Stimulated activated CD8-positive, alpha-beta memory T cell treated with anti-CD3 and anti-CD28 coated beads, Interleukin-2, amount 100 ng/mL, for 48 hours (primary cell): ENCODE data around the gene HSD11B2.
A peak's percentile ranks its signal among the peaks of the same experiment; 100 is the strongest.

Experiments used
- DNase-seq, 2 donors: peaks; one replicate each; pipeline ENCODE4 v3.0.0-alpha.2; 2020; ENCODE audit warnings: low read depth in 2 of 2

HSD11B2 gene

DNA sequence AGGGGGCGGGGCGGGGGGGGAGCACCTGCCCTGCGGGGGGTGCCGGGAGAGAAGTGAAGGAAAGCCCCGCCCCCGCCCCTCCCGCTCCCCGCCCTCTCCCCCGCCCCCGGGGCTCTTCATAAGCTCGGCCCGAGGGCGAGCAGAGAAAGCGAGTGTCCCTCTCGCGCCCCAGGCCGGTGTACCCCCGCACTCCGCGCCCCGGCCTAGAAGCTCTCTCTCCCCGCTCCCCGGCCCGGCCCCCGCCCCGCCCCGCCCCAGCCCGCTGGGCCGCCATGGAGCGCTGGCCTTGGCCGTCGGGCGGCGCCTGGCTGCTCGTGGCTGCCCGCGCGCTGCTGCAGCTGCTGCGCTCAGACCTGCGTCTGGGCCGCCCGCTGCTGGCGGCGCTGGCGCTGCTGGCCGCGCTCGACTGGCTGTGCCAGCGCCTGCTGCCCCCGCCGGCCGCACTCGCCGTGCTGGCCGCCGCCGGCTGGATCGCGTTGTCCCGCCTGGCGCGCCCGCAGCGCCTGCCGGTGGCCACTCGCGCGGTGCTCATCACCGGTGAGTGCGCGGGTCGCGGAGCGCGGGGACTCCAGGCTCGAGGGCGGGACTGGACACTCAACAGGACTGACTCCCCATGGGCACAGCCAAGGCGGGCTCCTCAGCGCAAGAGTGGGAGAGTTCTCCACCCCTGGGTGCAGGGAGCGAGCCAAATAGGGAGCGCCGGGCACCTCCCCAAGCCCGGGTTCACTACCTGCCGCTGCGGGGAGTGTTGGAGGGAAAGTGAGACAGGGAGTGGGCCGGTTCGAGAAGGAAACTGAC is at the start of gene HSD11B2:
Gene HSD11B2, plus strand, starts transcription at position 145 of the 798 bp plus-strand sequence. Its CDS starts 128 bp downstream, at position 273.
- DNase-seq = peak; percentile 7 to 16

GRCh38 chr16:67383284-67383683 is 47.6 kb upstream of the HSD11B2 start:
- DNase-seq = no peak

GRCh38 chr16:67384778-67385510 is 46.0 kb upstream of the HSD11B2 start:
- no peak for DNase-seq

DNA sequence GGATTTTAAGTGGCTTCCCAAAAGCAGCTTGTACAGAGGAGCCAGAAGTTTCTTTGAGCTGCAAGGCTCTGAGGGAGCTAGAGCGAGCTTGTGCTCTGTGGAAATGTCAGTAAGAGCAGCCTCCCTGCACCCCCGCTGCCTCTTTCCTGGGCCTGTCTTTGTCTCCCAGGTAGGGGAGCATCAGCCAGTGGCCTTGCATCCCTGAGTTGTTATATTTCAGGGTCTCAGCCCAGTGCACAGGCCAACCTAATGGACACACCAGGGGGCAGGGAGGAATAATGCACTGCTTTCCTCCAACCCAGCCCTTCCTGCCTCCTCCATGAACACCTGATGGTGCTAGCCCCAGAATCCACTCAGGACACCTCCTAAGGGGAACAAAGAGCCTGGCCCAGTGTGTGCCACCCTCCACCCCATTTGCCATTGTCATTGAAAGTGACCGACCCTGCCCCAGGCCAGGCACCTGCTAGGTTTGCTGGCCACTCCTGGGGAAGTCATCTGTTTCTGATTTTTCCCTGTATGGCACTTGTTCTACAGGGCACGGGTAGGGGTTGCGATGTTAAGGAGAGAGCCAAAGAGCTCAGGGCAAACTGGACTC is 44.0 kb upstream of the HSD11B2 start:
- DNase-seq = no peak

DNA sequence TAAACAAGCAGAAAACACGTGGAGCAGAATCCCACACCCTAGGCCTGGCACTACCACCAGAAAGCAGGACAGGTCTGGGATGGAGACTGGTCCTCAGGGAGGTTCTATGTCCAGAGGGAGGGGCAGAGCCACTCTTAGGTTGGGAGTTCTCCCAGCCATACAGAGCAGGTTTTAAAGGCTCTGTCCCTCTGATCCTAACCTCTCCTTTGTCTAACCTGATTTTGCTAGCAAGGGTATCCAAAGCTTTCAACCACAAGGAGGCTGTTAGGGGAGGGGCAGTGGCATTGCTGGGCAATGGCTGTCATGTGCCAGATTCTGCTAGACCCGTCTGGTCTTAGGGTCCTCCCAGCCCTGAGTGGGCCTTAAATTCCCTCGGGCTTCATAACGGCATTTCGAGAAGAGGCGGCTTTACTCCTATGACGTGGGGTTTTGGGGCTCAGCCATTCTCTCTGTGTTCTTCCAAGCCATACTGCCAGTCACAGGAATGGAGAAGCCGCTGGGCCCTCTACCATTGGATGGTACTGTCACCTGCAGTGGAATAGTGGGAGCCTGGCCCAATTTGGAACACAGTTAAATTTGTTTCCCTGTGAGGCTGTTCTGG is 43.3 kb upstream of the HSD11B2 start:
- no peak for DNase-seq

- no peak for DNase-seq
These were observed 42.7 kb upstream of the HSD11B2 start for GRCh38 chr16:67388191-67388590.

DNA sequence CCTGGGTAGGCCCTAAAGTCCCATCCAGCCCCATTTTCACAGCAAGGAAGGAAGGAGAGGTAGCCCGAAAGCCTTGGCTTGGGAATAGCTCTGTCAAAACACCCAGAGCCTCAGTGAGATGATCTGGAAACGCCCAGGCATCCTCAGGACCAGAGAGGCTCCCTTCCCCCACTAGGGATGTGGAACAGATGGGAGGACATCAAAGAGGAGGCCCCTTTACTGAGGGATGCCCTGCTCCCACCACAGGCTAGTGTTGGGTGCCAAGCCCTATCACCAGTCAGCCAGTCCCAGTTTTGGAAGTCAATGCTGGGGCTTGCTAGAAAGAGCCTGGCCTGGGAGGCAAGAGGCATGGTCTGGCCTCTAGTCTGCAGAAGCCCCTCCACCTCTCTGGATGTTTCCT is 42.3 kb upstream of the HSD11B2 start:
- DNase-seq = no peak

DNA sequence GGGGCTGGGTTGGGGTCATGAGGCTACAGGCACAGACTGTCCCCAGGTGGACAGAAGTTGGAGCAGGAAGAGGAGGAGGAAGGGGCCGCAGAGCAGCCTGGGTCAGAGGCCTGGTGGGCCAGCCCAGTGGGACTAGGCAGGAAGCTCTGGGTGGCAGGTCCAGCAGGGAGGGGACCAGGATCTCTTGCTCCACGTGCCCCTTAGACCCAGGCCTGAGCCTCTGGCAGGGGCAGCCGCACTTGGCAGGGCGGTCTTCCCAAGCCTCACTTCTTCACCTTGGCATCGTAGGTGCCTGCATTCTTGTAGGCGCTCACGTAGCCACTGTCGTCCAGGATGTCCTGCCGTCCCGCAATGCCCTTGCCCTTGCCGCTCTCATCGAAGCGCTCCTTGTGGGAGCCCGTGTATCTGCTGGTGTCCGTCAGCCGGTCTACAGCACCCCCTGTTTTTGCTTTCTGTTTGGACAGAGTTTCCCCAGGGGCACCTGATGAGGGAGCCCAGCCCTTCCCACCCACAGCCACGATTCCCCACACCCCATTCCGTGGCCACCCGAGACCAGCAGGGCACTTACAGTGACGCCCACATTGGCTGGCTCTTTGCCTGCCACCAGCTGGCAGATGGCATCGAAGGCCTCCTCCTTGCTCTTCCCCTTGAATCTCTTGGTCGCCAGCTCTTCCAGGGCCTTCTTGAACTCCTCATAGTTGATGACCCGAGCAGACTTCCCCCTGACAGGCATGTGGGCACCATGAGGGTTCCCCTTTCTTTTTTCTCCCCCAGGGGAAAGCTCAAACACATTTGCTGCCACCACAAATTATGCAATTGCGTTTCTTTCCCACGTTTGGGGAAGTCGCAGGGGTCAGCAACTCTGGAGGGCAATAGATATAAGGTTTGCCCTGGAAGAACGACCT is 40.8 kb upstream of the HSD11B2 start:
- no peak for DNase-seq

DNA sequence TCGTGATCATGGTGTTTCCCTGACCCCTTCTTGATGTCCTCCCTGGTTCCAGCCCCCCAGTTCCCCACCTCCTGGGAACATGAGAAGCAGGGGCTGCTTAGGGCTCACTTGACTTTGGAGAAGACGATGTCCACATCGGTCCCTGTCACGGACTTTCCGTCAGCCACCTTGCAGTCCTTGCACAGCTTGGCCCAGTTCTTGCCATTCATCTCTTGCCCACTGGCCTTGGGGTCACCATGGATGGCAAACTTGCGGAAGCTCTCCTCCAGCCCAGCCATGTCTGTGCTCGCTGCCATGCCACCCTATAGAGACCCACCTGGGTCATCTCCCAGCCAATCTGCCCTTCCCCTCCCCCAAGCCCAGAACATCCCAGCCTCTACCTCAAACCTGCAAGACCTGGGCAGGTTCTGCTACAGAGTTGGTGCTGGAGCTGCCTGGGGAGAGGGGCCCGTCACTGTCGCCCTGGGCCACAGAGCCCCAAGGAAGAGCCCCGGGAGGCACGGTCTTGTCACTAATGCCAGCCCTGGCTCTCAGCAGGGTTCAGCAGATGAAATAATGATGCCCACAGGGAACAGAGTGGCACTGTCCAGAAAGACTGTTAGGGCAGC is 40.0 kb upstream of the HSD11B2 start:
- DNase-seq = no peak

DNA sequence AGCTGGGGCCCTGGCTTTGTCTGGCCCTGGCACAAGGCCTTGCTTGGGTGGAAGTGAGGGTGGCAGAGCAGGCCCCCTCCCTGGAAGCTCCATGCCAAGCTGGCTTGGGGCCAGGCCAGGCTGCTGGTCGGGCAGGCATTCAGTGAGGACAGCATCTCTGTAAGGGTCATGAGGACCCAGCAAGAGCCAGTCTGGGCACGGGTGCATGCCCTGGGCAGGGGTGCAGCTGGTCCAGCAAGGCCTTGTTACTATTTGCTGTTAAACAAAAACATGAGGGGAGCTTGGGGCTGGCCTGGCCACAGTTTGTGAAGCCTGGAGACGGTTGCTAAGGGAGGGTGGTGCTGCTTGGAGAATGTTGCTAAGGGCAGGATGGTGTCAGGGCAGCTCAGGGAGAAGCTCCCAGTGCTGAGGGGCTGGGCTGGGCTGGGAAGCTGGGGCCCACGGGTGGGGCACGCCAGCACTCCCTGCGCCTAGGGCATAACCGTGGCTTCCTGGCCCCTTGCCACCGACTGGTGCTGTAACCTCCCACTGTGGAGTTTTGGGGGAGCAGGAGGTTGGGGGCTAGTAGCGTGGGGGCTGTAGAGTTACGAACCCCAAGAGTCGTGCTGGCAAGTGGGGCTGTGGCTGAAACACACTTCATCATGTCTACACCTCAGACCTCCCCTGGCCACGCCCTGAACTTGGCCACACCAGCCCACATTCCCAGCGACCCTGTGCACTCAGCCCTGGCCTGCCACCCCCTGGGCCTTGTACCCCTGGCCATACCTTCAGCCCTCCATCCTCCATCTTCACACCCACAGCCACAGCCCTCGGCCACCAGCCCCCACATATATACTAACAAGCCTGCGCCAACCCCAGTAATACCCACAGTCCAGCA is 39.3 kb upstream of the HSD11B2 start:
- DNase-seq = no peak

GRCh38 chr16:67392301-67393059 is 38.4 kb upstream of the HSD11B2 start:
- DNase-seq = no peak

DNA sequence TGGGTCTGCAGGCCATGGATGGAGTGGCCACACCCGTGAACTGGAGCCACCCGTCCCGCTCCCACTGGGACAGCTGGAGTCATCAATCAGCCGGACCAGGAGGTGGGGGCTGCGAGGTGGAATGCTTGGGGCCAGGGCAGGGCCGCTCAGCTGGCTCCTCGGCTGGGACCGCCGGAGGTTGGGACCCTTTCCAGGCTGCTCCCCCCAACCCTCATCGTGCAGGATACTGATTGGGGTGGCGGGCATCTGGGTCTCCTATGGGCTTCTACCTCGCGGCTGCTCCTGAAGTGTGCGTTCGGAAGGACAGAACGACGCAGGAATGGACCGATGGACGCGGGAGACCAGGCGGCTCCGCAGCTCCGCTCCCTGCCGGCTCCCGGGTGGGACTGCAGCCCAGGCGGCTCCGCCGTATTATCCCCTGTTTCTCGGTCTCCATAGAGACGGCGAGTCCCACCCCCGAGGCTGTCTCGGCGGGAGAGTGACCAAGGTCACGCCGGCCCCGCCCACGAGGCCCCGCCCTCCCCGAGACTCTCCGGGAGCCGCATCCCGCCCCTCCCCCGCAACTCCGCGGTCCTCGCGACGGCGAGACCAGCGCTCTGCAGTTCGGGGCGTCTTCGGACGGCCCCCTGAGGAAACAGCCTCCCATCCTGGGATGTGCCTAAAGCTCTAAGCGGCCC is 37.7 kb upstream of the HSD11B2 start, which contains the start of gene TPPP3:
Gene TPPP3, minus strand, starts transcription at position 388 of the 677 bp plus-strand sequence. CDS start 2,387 bp downstream, outside the sequence.
- DNase-seq = peak; percentile 37 to 43

- no peak for DNase-seq
These were observed 37.1 kb upstream of the HSD11B2 start for GRCh38 chr16:67393788-67394154.

- no peak for DNase-seq
These were observed 36.5 kb upstream of the HSD11B2 start for GRCh38 chr16:67394155-67395104.

DNA sequence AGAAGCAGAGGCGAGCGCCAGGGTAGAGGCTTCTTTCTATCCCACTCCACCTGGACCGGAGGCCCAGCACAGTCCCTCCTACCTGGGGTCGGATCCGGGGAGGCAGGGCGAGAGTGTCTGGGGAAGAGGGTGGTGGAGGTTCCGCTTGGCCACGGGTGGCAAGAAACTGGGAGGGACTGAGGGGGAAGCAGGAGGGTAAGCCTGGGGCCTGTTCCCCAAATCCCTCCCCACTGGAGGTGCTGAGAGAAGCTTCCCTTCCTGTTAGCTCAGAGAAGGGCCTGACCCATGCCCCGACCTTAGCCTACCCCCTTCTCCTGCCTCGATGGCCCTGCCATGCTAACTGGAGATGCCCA is 35.8 kb upstream of the HSD11B2 start:
- DNase-seq = no peak

GRCh38 chr16:67395458-67396158 is 35.3 kb upstream of the HSD11B2 start:
- DNase-seq = no peak
